ENCODE results near the gene TEK. TPM values are rescaled to one million over a fixed set of nuclear protein-coding genes. Genes with fewer than 3 reads are reported as not detected.
"Not testable (repeated sequence)": the region's sequence is repeated elsewhere in the genome, so short reads cannot be mapped to it uniquely, and the experiment has no call there.

Gene TEK
- total RNA-seq, 1 experiment from 2014 or later, result 2.0 TPM

DNA sequence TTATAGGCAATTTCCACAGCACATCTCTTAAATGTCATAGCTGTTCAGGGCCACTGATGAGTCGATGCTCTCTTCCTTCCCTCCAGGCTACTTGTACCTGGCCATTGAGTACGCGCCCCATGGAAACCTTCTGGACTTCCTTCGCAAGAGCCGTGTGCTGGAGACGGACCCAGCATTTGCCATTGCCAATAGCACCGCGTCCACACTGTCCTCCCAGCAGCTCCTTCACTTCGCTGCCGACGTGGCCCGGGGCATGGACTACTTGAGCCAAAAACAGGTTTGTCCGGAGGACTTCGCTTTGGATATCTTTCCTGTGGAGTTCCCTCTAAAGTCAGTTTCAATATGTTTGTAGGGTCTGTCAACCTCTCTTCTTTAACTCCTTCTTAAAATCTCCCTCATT, 103.6 kb downstream of the TEK start:
- DNase-seq (ENCODE audit: low read depth), result no peak

DNA sequence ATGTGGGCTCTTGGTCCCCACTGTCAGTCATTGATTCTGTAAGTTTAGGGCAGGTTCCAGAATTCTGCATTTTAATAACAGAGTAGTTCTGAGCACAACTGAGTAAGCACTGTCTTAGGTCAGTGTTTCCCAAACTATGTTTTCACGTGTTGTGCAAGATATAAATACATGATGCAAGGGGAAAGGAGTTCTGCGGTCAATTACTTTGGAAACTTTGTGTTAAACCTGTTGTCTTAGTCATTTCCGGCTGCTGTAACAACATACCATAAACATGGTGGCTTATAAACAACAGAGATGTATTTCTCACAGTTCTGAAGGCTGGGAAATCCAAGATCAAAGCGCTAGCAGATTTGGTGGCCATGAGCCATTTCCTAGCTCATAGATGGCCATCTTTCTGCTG, 118.2 kb downstream of the TEK start:
- peak; percentile 82 for DNase-seq (ENCODE audit: low read depth)

DNA sequence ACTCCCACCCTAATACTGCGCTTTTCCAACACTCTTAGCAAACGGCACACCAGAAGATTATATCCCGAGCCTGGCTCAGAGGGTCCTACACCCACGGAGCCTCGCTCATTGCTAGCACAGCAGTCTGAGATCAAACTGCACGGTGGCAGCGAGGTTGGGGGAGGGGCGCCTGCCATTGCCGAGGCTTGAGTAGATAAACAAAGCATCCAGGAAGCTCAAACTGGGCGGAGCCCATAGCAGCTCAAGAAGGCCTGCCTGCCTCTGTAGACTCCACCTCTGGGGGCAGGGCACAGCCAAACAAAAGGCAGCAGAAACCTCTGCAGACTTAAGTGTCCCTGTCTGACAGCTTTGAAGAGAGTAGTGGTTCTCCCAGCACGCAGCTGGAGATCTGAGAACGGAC, 130.6 kb downstream of the TEK start:
- not testable (repeated sequence) for DNase-seq (ENCODE audit: low read depth)

DNA sequence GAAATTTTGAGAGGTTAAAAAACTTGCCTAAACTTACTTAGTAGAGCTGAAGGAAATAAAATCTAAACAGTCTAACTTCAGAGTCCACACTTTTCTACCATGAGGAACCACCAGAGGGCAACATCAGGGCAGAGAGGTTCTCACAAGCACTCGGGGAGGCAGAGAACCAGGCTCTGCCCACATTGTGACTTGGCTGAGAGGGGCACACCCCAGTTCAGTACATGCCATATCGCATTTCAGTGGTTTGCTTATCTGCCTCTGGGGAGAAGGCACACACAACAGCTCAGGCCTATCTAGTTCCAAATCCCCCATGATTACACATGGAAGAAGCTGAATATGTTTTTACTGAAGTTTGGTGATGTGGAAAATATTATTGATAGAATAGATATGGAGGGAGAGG, 138.7 kb downstream of the TEK start:
- peak; percentile 67 for DNase-seq (ENCODE audit: low read depth)

DNA sequence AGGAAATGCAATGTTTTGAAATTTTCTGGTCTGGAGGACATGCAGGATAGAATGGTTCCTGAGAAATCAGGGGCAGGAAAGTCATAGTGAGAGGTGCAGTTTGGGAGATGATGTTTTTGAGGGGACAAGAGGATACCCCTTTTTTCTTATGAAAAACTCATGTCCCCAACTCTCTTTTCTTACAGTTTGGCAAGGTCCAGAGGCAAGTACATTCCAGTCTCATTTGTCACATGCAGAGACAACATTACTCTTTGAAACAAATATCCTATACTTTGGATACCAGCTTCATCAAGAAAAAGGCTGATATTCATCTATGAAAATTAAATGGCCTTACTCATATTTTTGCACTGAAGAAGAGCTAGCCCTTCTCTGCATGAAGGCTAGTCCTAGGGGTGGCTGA, 139.7 kb downstream of the TEK start:
- peak; percentile 32 for DNase-seq (ENCODE audit: low read depth)

DNA sequence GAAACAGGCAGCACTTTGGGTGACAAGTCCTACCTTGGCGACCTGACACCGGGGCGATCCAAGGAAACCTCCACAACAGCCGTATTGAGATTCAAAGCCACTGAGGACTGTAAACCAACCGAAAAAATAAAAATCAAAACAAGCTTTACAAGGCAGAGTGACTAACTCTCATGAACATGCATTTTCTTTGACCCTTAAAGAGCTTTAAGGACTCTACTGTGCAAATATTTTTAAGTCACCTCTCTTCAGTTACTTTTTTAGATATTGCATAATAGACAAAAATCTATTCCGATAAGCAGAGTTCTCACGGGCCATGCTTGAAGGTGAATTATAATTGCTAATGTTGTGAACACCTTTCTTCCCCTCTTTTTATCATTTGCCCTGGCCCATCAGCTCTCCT, 149.6 kb downstream of the TEK start:
- DNase-seq (ENCODE audit: low read depth), result no peak

DNA sequence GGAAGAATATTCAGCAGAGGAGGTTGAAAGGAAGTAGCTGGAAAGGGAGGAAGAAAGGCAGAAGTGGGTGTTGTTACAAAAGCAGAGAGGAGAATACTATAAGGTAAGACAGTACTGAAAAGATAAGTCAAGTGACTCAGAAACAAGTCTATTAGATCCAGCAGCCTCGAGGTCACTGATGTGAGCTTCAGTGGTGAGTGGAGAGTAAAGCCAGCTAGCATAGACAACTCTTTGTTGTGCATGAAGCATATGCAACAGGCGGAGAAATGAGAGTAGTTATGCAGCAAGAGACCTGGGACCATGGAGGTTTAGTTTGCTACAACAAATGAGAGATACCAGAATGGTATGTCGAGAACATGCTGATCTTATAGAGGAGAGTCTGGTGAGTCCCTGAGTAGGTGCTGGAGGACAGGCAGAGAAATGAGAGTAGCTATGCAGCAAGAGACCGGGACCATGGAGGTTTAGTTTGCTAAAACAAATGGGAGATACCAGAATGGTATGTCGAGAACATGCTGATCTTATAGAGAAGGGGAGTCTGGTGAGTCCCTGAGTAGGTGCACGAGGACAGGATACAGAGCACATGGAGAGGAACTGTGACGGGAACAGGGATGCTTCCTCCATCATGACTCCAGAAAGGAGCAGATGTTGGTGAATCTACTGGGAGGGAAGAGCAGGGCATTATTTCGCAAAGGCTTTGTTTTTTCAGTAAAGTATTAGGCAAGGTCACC, 151.9 kb downstream of the TEK start:
- no peak for DNase-seq (ENCODE audit: low read depth)

DNA sequence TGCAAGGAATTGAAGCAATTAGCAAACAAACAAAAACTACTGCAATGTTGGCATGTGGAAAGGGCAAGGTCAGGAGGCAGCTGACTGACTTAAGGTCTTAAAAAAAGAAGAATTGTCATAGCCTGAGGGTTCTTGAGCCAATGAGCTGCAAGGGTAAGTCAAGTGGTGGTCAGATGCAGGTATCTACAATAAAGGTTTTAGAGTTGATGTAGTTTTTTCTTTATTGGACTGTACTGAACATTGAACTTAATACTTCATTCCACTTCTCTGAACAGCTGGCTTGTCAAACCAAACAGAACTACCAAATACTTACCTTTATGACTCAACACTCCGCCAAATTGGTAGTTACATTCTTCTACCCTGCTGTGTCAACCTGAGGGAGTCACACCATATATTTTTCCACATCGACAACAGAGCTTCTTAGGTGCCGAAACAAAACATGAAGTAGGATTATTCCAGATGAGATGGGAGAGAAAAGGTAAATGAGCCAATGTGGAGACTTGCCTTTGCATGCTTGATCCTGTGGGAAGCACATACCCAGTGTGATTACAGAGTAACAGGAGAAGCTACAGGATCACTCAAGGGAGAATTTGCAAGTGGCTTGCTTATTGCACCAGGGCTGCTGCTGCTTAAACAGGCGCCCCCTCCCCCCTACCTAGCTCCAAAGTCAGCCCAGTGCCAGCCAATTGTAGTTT, 152.6 kb downstream of the TEK start:
- peak; percentile 67 for DNase-seq (ENCODE audit: low read depth)

DNA sequence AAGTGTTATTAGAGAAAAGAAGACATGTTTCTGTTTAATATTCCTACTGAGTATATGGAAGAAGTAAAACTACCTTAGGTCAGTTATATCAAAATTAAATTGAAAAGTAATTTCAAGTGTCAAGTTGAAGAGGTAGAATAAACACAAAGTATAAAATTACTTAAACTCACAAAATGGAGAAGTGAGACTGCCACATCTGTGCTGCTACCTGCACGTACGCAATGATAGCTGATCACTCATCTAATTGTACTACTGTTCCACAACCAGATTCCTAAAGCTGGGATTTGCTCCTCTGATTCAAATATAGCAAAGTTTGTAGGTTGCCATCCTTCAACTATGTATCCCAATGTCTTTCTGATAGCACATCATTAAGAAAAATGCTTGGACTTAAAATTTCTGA, 163.1 kb downstream of the TEK start:
- DNase-seq (ENCODE audit: low read depth), result no peak

DNA sequence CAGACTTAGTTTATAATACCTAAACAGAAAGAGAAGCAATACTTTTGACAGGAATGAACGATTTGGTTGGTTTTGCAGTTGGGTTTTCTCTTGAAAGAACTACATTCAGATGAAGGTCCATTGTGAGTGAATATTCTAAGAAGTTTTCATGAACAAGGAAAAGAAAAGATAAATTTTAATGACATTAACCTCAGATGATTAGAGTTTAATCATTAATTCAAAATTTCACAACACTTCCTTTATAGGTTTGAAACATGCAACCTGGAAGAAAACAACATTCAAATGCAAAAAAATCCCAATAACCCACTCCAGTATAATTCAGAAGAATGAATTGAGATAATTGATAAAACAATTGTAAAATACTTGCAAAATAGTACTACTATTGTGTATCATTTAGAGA, 164.2 kb downstream of the TEK start:
- DNase-seq (ENCODE audit: low read depth), result no peak

DNA sequence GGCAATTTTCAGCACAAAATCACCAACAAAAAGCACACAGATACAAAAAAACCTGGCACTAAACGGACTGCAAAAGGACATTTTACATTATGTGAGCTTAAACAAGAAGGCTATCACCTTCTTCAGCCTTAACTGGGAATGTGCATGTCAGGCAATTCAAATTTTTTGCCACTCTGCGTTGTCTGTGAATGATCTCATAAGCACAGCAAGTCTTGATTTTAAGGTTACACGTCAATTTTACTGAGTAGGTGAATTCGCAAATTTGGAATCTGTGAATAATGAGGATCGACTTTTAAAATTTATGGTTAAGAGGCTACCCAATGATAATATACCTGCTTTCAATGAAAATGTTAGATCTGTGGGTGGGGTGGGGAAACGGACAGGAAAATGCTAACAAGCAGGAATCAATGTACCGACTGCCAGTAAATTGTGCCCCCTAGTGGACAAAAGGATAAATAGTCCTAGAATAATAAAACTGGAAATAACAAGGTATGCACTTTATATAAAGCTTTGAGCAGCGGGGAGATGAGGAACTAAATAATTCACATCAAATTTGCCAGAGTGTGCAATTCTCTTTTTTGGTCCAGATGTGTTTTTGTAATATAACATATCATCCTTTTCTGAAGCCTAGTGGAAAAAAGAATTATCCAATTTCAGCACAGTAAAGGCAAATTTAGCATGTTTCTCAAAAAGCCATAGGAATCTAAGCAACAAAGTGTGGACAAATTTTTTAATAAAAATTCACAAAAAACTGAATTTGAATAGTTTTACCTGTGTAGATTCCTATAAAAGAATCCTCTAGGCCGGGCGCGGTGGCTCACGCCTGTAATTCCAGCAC, 167.4 kb downstream of the TEK start:
- peak; percentile 64 for DNase-seq (ENCODE audit: low read depth)

DNA sequence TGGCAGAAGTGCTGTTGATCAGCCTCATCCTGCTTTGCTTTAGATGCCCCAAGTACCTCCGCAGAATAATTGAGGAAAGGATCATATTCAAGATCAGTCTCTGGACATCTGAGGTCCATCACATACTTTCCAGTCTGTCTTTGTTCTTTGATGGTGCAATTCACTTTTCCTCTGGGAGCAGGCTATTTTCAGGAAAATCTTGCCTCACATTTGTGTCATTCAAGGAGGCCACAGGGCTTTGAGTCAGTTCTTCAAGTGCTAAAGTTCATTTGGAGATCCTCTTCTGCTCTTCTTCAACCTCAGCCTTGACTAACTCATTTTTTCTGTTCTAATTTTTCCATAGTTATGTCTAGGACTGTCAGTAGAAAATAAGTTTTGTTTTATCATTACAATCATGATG, 169.3 kb downstream of the TEK start:
- no peak for DNase-seq (ENCODE audit: low read depth)

DNA sequence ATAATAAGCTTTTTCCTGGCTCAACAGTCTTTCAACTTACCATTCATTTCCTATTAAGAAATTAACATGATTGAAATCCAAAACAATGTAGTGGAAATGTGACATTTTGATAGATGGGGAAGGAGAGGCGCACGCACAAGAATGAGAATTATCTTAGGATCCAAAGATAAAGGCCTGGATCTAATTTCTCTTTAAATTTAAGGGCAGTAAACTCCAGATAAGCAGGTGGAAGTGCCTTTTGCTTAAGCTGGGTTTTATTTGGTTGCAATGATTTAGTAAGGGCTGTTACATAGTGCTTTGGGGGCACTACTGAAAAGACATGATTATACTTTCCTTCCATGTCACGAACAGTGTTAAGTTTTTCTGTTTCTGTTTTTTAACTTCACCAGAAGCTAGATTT, 170.6 kb downstream of the TEK start:
- DNase-seq (ENCODE audit: low read depth), result no peak

Other genes with a start within 250 kb of the TEK start
- gene CAAP1, start 216.4 kb upstream of the TEK start, total RNA-seq (2014; rRNA removed; shearing (Covaris generic)), result 19.5 and 32.7 TPM in 2 replicates
- 48.4 and 52.7 TPM in 2 replicates for gene PLAA, start 162.0 kb upstream of the TEK start, total RNA-seq (2014; rRNA removed; shearing (Covaris generic))
- 17.1 and 17.5 TPM in 2 replicates for gene IFT74, start 152.8 kb upstream of the TEK start, total RNA-seq (2014; rRNA removed; shearing (Covaris generic))
- gene LRRC19, start 103.6 kb upstream of the TEK start, total RNA-seq (2014; rRNA removed; shearing (Covaris generic)), result not detected in 2 replicates
- gene EQTN, start 187.9 kb downstream of the TEK start, total RNA-seq (2014; rRNA removed; shearing (Covaris generic)), result not detected in 2 replicates